ENCODE results near the gene DNAH10. TPM values are rescaled to one million over a fixed set of nuclear protein-coding genes. Genes with fewer than 3 reads are reported as not detected.

DNAH10 gene
- total RNA-seq, 1 donor from 2014 or later = under 0.01 TPM

DNA sequence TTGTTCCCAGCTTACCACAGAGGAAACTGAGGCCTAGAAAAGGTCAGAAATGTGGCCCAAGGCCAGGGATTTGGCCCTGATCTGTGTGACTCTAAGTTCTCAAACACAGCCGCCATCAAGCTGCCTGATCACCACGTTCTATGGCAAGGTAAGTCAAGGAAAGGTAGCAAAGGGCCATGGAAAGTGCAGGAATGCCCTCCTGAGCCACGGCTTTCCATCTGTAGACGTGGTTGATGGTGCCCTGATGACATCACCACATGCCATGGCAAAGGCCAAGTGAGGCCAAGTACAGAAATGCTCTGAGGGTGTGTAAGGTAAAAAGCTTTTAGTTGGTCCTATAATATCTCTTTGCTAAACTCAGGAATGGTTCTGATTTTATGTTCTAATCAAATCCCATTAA lies 99.3 kb downstream of the DNAH10 start:
- no peak overlapping the region for H3K27ac ChIP-seq (ENCODE audit: low read depth, low read length)
- H3K9ac ChIP-seq (ENCODE audit: low read depth in 1 of 3, low read length in 3 of 3) = no peak overlapping the region
- no peaks in the 10 kb centered on the region for H3K9me3 ChIP-seq (ENCODE audit: control insufficient read depth in 3 of 3, low read length in 3 of 3)
- H3K4me3 ChIP-seq (ENCODE audit: low read length in 3 of 3) = no peak overlapping the region
- no peaks in the 10 kb centered on the region for H3K4me1 ChIP-seq (ENCODE audit: control insufficient read depth in 3 of 3, insufficient read depth in 3 of 3, low read length in 3 of 3)
- H3K27me3 ChIP-seq (ENCODE audit: control insufficient read depth in 3 of 3, insufficient read depth in 3 of 3, low read length in 3 of 3) = peaks cover 0 to 2% (median 0%) of the 10 kb centered on the region in 3 donors
- no peaks in the 10 kb centered on the region for H3K36me3 ChIP-seq (ENCODE audit: control insufficient read depth in 3 of 3, insufficient read depth in 3 of 3, low read length in 3 of 3)

DNA sequence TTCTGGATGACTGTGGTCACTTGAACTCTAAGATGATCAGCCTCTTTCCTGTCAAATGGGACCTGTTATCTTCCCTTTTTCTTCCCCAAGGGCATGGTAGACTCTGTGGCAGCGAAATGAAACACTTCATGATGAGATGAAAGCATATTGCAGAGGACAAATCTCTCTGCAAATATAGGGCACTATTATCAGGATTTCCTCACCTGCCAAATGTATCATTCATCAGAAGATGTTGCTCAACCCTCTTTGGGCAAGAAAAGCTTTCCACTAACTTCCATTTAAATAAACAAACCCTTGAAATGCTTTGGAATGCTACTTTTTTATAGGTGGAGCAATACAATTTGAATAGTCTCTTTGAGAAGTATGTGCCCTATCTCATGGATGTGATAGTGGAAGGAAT lies 105.0 kb downstream of the DNAH10 start:
- Histone ChIP-seq H3K9me3 (ENCODE audit: control insufficient read depth in 3 of 3, low read length in 3 of 3) (no peaks in the 10 kb centered on the region), H3K36me3 (ENCODE audit: control insufficient read depth in 3 of 3, insufficient read depth in 3 of 3, low read length in 3 of 3) (no peaks in the 10 kb centered on the region), H3K4me3 (ENCODE audit: low read length in 3 of 3) (no peak overlapping the region), H3K4me1 (ENCODE audit: control insufficient read depth in 3 of 3, insufficient read depth in 3 of 3, low read length in 3 of 3) (no peaks in the 10 kb centered on the region), H3K27ac (ENCODE audit: low read depth, low read length) (no peak overlapping the region), H3K27me3 (ENCODE audit: control insufficient read depth in 3 of 3, insufficient read depth in 3 of 3, low read length in 3 of 3) (peaks cover 7 to 27% (median 21%) of the 10 kb centered on the region in 3 donors), H3K9ac (ENCODE audit: low read depth in 1 of 3, low read length in 3 of 3) (no peak overlapping the region)

DNA sequence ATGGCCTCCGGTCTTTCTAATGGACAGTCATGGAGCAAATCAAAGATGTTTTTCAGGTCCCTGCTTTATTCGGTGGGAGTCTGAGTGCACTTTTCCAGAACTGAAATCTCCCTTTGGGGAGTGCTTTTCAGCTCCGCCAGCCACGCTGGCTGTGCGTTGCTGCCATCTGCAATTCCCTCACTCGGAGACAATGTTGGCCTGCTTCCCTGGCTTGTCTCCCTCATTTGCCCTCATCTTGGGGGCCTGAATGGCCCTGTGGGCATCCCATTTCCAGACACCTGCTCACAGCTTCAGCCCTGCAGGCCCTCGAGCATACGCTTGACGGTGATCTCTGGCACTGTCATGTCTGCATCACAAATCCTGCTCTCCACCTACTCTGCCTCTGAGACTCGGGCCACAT lies 106.7 kb downstream of the DNAH10 start:
- Histone ChIP-seq H3K9ac (ENCODE audit: low read depth in 1 of 3, low read length in 3 of 3) (no peak overlapping the region), H3K27me3 (ENCODE audit: control insufficient read depth in 3 of 3, insufficient read depth in 3 of 3, low read length in 3 of 3) (peaks cover 7 to 30% (median 20%) of the 10 kb centered on the region in 3 donors), H3K27ac (ENCODE audit: low read depth, low read length) (no peak overlapping the region), H3K4me3 (ENCODE audit: low read length in 3 of 3) (no peak overlapping the region), H3K4me1 (ENCODE audit: control insufficient read depth in 3 of 3, insufficient read depth in 3 of 3, low read length in 3 of 3) (no peaks in the 10 kb centered on the region), H3K36me3 (ENCODE audit: control insufficient read depth in 3 of 3, insufficient read depth in 3 of 3, low read length in 3 of 3) (no peaks in the 10 kb centered on the region), H3K9me3 (ENCODE audit: control insufficient read depth in 3 of 3, low read length in 3 of 3) (no peaks in the 10 kb centered on the region)

DNA sequence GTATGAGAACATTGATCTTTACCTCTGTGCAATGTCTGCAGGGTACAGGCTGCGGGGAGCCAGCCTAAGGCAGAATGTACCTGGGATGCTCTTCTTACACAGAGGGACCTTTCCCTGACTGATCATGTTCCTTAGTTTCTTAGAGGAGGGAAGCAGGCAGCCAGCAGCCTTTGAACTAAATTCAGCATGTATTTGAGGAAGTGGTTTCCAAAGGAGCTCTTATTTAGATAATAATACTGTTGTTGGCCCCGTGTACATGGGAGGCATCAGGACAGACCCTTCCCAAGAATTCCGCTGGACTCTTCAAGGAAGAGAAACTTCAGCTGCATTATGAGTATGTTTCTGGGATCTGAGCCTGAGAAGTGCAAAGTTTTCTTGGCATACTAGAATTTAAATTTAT lies 111.7 kb downstream of the DNAH10 start:
- H3K36me3 ChIP-seq (ENCODE audit: control insufficient read depth in 3 of 3, insufficient read depth in 3 of 3, low read length in 3 of 3) = no peaks in the 10 kb centered on the region
- H3K9ac ChIP-seq (ENCODE audit: low read depth in 1 of 3, low read length in 3 of 3) = no peak overlapping the region
- no peaks in the 10 kb centered on the region for H3K9me3 ChIP-seq (ENCODE audit: control insufficient read depth in 3 of 3, low read length in 3 of 3)
- H3K27me3 ChIP-seq (ENCODE audit: control insufficient read depth in 3 of 3, insufficient read depth in 3 of 3, low read length in 3 of 3) = peaks cover 7 to 15% (median 15%) of the 10 kb centered on the region in 3 donors
- no peaks in the 10 kb centered on the region for H3K4me1 ChIP-seq (ENCODE audit: control insufficient read depth in 3 of 3, insufficient read depth in 3 of 3, low read length in 3 of 3)
- H3K27ac ChIP-seq (ENCODE audit: low read depth, low read length) = no peak overlapping the region
- no peak overlapping the region for H3K4me3 ChIP-seq (ENCODE audit: low read length in 3 of 3)

DNA sequence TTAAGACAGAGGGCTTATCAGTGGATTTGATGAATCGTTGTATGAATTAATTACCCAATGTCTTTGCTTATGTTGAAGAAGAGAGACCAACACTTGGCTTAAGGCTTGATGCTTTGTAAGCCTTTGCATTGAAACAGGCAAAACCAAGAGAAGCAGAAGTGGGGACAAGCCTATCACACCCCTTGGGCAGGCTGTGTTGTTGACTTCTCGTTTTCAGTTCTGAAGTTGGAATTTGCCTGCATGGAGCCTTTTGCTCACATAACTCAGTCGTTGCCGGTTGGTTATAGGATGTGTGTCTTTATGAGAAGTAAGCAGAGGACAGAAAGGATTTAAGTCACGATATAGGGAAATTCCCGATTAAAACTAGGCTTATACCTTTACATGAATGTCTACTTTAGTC lies 115.9 kb downstream of the DNAH10 start:
- H3K27ac ChIP-seq (ENCODE audit: low read depth, low read length) = no peak overlapping the region
- H3K27me3 ChIP-seq (ENCODE audit: control insufficient read depth in 3 of 3, insufficient read depth in 3 of 3, low read length in 3 of 3) = peaks cover 0 to 9% (median 0%) of the 10 kb centered on the region in 3 donors
- H3K9ac ChIP-seq (ENCODE audit: low read depth in 1 of 3, low read length in 3 of 3) = no peak overlapping the region
- H3K4me3 ChIP-seq (ENCODE audit: low read length in 3 of 3) = no peak overlapping the region
- H3K9me3 ChIP-seq (ENCODE audit: control insufficient read depth in 3 of 3, low read length in 3 of 3) = no peaks in the 10 kb centered on the region
- H3K4me1 ChIP-seq (ENCODE audit: control insufficient read depth in 3 of 3, insufficient read depth in 3 of 3, low read length in 3 of 3) = no peaks in the 10 kb centered on the region
- no peaks in the 10 kb centered on the region for H3K36me3 ChIP-seq (ENCODE audit: control insufficient read depth in 3 of 3, insufficient read depth in 3 of 3, low read length in 3 of 3)

DNA sequence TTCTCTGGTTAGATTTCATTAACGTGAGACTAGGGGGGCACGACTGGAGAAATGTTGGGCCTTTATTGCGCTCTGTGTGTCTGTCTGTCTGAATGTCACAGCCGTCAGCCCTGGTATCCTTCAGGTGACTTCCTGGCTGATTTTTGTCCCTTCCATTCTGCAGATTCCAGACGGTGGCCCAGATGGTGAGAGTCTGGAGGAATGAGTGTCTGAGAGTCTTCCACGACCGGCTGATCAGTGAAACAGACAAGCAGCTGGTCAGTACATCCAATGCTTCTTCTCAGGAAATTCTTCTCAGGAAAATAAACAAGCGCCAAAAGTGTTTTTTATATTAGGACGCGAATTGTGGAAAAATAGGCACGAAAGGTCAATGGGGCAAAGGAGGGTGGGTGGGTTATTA lies 117.0 kb downstream of the DNAH10 start:
- no peaks in the 10 kb centered on the region for H3K9me3 ChIP-seq (ENCODE audit: control insufficient read depth in 3 of 3, low read length in 3 of 3)
- peaks cover 0 to 9% (median 3%) of the 10 kb centered on the region in 3 donors for H3K27me3 ChIP-seq (ENCODE audit: control insufficient read depth in 3 of 3, insufficient read depth in 3 of 3, low read length in 3 of 3)
- H3K27ac ChIP-seq (ENCODE audit: low read depth, low read length) = no peak overlapping the region
- H3K4me1 ChIP-seq (ENCODE audit: control insufficient read depth in 3 of 3, insufficient read depth in 3 of 3, low read length in 3 of 3) = no peaks in the 10 kb centered on the region
- no peak overlapping the region for H3K4me3 ChIP-seq (ENCODE audit: low read length in 3 of 3)
- no peaks in the 10 kb centered on the region for H3K36me3 ChIP-seq (ENCODE audit: control insufficient read depth in 3 of 3, insufficient read depth in 3 of 3, low read length in 3 of 3)
- H3K9ac ChIP-seq (ENCODE audit: low read depth in 1 of 3, low read length in 3 of 3) = no peak overlapping the region

DNA sequence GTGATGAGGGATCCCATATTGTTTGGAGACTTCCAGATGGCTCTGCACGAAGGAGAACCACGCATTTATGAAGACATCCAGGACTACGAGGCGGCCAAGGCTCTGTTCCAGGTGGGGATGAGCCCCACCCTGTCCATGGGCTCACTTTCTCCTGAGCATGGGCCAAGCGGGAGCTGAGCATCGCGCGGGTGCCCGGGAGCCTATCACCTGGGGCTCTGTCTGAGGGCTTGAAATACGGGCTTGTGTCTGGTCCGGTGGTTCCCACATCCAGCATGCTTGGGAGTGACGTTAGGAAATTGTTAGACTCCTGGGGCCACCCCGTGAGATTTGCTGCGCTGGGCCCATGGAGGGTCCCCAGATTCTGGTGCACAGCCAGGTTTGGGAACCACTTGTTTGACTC lies 117.6 kb downstream of the DNAH10 start:
- Histone ChIP-seq H3K4me3 (ENCODE audit: low read length in 3 of 3) (no peak overlapping the region), H3K36me3 (ENCODE audit: control insufficient read depth in 3 of 3, insufficient read depth in 3 of 3, low read length in 3 of 3) (no peaks in the 10 kb centered on the region), H3K9me3 (ENCODE audit: control insufficient read depth in 3 of 3, low read length in 3 of 3) (peaks cover 0 to 3% (median 0%) of the 10 kb centered on the region in 3 donors), H3K9ac (ENCODE audit: low read depth in 1 of 3, low read length in 3 of 3) (no peak overlapping the region), H3K27me3 (ENCODE audit: control insufficient read depth in 3 of 3, insufficient read depth in 3 of 3, low read length in 3 of 3) (peaks cover 0 to 9% (median 8%) of the 10 kb centered on the region in 3 donors), H3K27ac (ENCODE audit: low read depth, low read length) (no peak overlapping the region), H3K4me1 (ENCODE audit: control insufficient read depth in 3 of 3, insufficient read depth in 3 of 3, low read length in 3 of 3) (no peaks in the 10 kb centered on the region)

DNA sequence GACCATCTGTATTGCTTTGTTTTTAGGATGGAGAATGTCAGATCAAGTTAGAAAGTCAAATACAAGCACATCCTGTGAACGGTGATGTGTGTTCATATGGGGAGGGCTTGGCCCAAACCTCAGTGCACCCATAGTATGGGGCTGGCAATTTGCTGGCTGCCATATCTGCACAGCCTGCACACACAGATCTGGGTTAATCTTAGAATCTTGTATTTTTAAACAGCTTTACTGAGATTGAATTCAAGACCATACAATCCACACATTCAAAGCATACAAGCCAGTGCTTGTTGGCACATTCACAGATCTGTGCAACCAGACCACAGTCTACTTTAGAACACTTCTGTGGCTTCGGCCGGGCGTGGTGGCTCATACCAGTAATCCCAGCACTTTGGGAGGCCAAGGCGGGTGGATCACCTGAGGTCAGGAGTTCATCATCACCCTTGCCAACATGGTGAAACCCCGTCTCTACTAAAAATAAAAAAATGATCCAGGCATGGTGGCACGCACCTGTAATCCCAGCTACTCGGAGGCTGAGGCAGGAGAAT lies 120.1 kb downstream of the DNAH10 start:
- no peaks in the 10 kb centered on the region for H3K4me1 ChIP-seq (ENCODE audit: control insufficient read depth in 3 of 3, insufficient read depth in 3 of 3, low read length in 3 of 3)
- H3K27ac ChIP-seq (ENCODE audit: low read depth, low read length) = no peak overlapping the region
- no peak overlapping the region for H3K9ac ChIP-seq (ENCODE audit: low read depth in 1 of 3, low read length in 3 of 3)
- peaks cover 9 to 18% (median 17%) of the 10 kb centered on the region in 3 donors for H3K27me3 ChIP-seq (ENCODE audit: control insufficient read depth in 3 of 3, insufficient read depth in 3 of 3, low read length in 3 of 3)
- no peaks in the 10 kb centered on the region for H3K36me3 ChIP-seq (ENCODE audit: control insufficient read depth in 3 of 3, insufficient read depth in 3 of 3, low read length in 3 of 3)
- peaks cover 0 to 4% (median 0%) of the 10 kb centered on the region in 3 donors for H3K9me3 ChIP-seq (ENCODE audit: control insufficient read depth in 3 of 3, low read length in 3 of 3)
- no peak overlapping the region for H3K4me3 ChIP-seq (ENCODE audit: low read length in 3 of 3)

DNA sequence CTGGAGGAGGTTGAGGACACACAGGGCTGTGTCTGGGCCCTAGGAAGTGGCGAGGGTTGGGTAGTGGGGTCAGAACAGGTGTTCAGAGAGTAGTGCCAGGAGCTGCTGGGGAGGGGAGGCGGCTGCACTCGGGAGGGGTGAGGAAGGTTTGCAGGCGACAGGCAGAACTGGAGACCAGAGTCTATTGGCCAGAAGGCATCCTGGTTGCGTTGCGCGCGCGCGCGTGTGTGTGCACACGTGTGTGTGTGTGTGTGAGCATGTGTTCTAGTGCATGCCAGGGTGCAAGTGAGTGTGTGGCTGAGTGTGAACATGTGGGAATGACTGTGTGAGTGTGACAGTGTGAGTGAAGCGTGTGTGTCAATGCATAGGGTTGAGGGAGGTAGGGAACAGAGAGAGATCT lies 124.2 kb downstream of the DNAH10 start:
- no peaks in the 10 kb centered on the region for H3K36me3 ChIP-seq (ENCODE audit: control insufficient read depth in 3 of 3, insufficient read depth in 3 of 3, low read length in 3 of 3)
- H3K4me3 ChIP-seq (ENCODE audit: low read length in 3 of 3) = no peak overlapping the region
- no peak overlapping the region for H3K9ac ChIP-seq (ENCODE audit: low read depth in 1 of 3, low read length in 3 of 3)
- peaks cover 0 to 4% (median 0%) of the 10 kb centered on the region in 3 donors for H3K9me3 ChIP-seq (ENCODE audit: control insufficient read depth in 3 of 3, low read length in 3 of 3)
- no peaks in the 10 kb centered on the region for H3K4me1 ChIP-seq (ENCODE audit: control insufficient read depth in 3 of 3, insufficient read depth in 3 of 3, low read length in 3 of 3)
- H3K27me3 ChIP-seq (ENCODE audit: control insufficient read depth in 3 of 3, insufficient read depth in 3 of 3, low read length in 3 of 3) = peaks cover 34 to 46% (median 38%) of the 10 kb centered on the region in 3 donors
- no peak overlapping the region for H3K27ac ChIP-seq (ENCODE audit: low read depth, low read length)

DNA sequence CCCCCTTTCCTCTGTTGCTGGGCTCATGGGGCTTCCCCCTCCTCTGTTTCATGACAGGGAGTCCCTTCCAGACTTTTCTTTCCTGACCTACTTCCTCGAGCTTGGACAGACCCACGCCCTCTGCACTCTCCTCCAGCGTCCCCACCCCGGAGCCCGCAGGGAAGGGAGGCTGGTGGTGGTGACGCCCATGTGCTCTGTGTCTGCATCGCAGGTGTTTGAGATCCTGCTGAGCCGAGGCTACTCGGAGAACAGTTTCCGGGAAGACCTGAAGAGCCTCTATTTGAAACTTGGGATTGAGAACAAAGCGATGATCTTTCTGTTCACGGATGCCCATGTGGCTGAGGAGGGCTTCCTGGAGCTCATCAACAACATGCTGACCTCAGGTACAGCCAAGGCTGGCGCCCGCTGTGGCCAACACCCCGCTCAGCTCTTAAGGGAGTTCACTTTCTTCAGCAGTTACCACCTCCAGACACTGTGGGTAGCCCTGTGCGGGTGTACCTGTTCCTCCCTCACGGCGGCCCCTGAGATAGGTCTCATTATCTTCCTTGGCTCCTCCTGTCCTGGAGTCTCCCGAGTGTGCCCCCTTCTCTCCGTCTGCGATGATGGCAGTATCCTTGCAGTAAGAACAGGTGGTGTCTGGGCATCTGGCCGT lies 125.0 kb downstream of the DNAH10 start:
- Histone ChIP-seq H3K9ac (ENCODE audit: low read depth in 1 of 3, low read length in 3 of 3) (no peak overlapping the region), H3K9me3 (ENCODE audit: control insufficient read depth in 3 of 3, low read length in 3 of 3) (peaks cover 0 to 4% (median 0%) of the 10 kb centered on the region in 3 donors), H3K27me3 (ENCODE audit: control insufficient read depth in 3 of 3, insufficient read depth in 3 of 3, low read length in 3 of 3) (peaks cover 38 to 53% (median 46%) of the 10 kb centered on the region in 3 donors), H3K27ac (ENCODE audit: low read depth, low read length) (no peak overlapping the region), H3K4me1 (ENCODE audit: control insufficient read depth in 3 of 3, insufficient read depth in 3 of 3, low read length in 3 of 3) (no peaks in the 10 kb centered on the region), H3K4me3 (ENCODE audit: low read length in 3 of 3) (no peak overlapping the region), H3K36me3 (ENCODE audit: control insufficient read depth in 3 of 3, insufficient read depth in 3 of 3, low read length in 3 of 3) (no peaks in the 10 kb centered on the region)
